K562 (cell line): ENCODE results near the gene ATF4. TPM values are rescaled to one million over a fixed set of nuclear protein-coding genes. Genes with fewer than 3 reads are reported as not detected.
A peak's percentile ranks its signal among the peaks of the same experiment; 100 is the strongest.

ENCODE experiments used
- ELF2 ChIP-seq: fragments of 250-450 bp; sonication (Bioruptor Pico); IDR thresholded peaks from 2 replicates; pipeline ENCODE4 v1.5.0; 2021; ENCODE audit warnings: mild to moderate bottlenecking
- HNRNPLL ChIP-seq: fragments of 200-400 bp; formaldehyde crosslinking; IDR thresholded peaks from 2 replicates; pipeline ENCODE4 v1.6.1; 2017; ENCODE audit warnings: low read length, low read depth, mild to moderate bottlenecking; ENCODE audit not compliant: poor library complexity, severe bottlenecking
- KLF6 ChIP-seq: fragments of 250-450 bp; sonication (Bioruptor Pico); IDR thresholded peaks from 2 replicates; pipeline ENCODE4 v1.4.0; 2020; ENCODE audit warnings: mild to moderate bottlenecking, moderate library complexity, borderline replicate concordance
- MED1 ChIP-seq: sonication (generic); formaldehyde crosslinking; IDR thresholded peaks from 2 replicates; pipeline ENCODE4 v1.8.1; 2023; ENCODE audit warnings: missing genetic modification reagents, borderline replicate concordance
- MXI1 ChIP-seq: IDR thresholded peaks from 2 replicates; pipeline ENCODE4 v1.6.1; 2011; ENCODE audit warnings: low read depth, mild to moderate bottlenecking, improper control_type of control experiment, low read length
- NFYB ChIP-seq: IDR thresholded peaks from 2 replicates; pipeline ENCODE4 v1.6.1; 2011; ENCODE audit warnings: mild to moderate bottlenecking, moderate library complexity; ENCODE audit not compliant: insufficient read length; ENCODE audit errors: extremely low read depth
- NR4A1 ChIP-seq, 2 experiments: fragments of 250-450 bp in 1 of 2; fragments of 450-650 bp in 1 of 2; sonication (Bioruptor Pico) in 1 of 2; IDR thresholded peaks; 2 replicates each; pipeline versions ENCODE4 v1.4.0 to v1.6.1; 2016 to 2020; ENCODE audit warnings: mild to moderate bottlenecking in 2 of 2, missing compliant biosample characterization in 1 of 2, missing genetic modification characterization in 1 of 2, moderate library complexity in 1 of 2
- POLR2A ChIP-seq: fragments of 450-650 bp; conservative IDR thresholded peaks from 2 replicates; pipeline ENCODE4 v1.6.1; 2016
- PRMT5 ChIP-seq: sonication (generic); formaldehyde crosslinking; IDR thresholded peaks from 2 replicates; pipeline ENCODE4 v1.5.0; 2020; ENCODE audit warnings: missing genetic modification reagents
- RBM34 ChIP-seq: fragments of 200-400 bp; formaldehyde crosslinking; IDR thresholded peaks from 2 replicates; pipeline ENCODE4 v1.6.1; 2018; ENCODE audit warnings: low read length, borderline replicate concordance; ENCODE audit not compliant: insufficient read depth
- ZNF133 ChIP-seq: fragments of 250-450 bp; sonication (Bioruptor Pico); IDR thresholded peaks from 2 replicates; pipeline ENCODE4 v1.4.0; 2020; ENCODE audit warnings: mild to moderate bottlenecking
- ZNF140 ChIP-seq: fragments of 250-450 bp; sonication (Bioruptor Pico); IDR thresholded peaks from 2 replicates; pipeline ENCODE4 v1.8.0; 2021; ENCODE audit warnings: moderate library complexity, mild to moderate bottlenecking, inconsistent platforms
- ZNF217 ChIP-seq: sonication (generic); formaldehyde crosslinking; IDR thresholded peaks from 2 replicates; pipeline ENCODE4 v1.8.0; 2022; ENCODE audit warnings: mild to moderate bottlenecking, missing genetic modification reagents
- ZNF586 ChIP-seq: fragments of 450-650 bp; formaldehyde crosslinking; conservative IDR thresholded peaks from 2 replicates; pipeline ENCODE4 v1.4.0; 2020; ENCODE audit warnings: mild to moderate bottlenecking, moderate library complexity
- polyA plus RNA-seq, 8 experiments: library from polyadenylated mRNA; depleted of rRNA in 4 of 8; stranded (reverse) in 5 of 8; unstranded in 3 of 8; fragments of >200 nt; fragmentation: Nextera tagmentation in 2 of 8; fragmentation: Illumina TruSeq in 1 of 8; extraction: Ambion mirVana in 2 of 8; extraction: Trizol in 1 of 8; gene quantifications; 2 replicates each; pipeline versions ENCODE4 v1.2.1 to v1.2.3, GENCODE V29; 2011 to 2014; ENCODE audit warnings: inconsistent platforms in 1 of 8, missing spikeins in 1 of 8
- total RNA-seq, 7 experiments: library from RNA; depleted of rRNA in 6 of 7; stranded (reverse); fragments of >200 nt in 6 of 7; fragmentation: Illumina TruSeq in 2 of 7; extraction: Trizol in 2 of 7; gene quantifications; 2 replicates each; pipeline versions ENCODE4 v1.2.1 to v1.2.3, GENCODE V29; 2011 to 2021; ENCODE audit warnings: low replicate concordance in 1 of 7
- TF ChIP-seq, protein P1 (sequence below): fragments of 450-650 bp; formaldehyde crosslinking; IDR thresholded peaks from 2 replicates; pipeline ENCODE4 v1.4.0; 2020; ENCODE audit warnings: mild to moderate bottlenecking, moderate library complexity
- TF ChIP-seq, protein P2 (sequence below), 2 experiments: fragments of 450-650 bp; IDR thresholded peaks; 2 replicates each; pipeline ENCODE4 v1.6.1; 2016
- TF ChIP-seq, protein P3 (sequence below), 3 experiments: fragments of 200-800 bp in 1 of 3; fragments of 250-450 bp in 1 of 3; fragments of 450-650 bp in 1 of 3; sonication (Bioruptor Pico) in 1 of 3; sonication (Bioruptor generic) in 1 of 3; formaldehyde crosslinking in 1 of 3; IDR thresholded peaks; 2 replicates each; pipeline versions ENCODE4 v1.6.1 to v1.8.0; 2016 to 2022; ENCODE audit warnings: mild to moderate bottlenecking in 2 of 3, missing genetic modification characterization in 2 of 3, missing compliant biosample characterization in 1 of 3, moderate library complexity in 1 of 3
- TF ChIP-seq, protein P4 (sequence below): IDR thresholded peaks from 2 replicates; pipeline ENCODE4 v1.6.1; 2011; ENCODE audit warnings: borderline replicate concordance, low read depth, mild to moderate bottlenecking, moderate library complexity, low read length; ENCODE audit not compliant: insufficient read depth, poor library complexity, severe bottlenecking

The ATF4 gene
- total and polyA plus RNA-seq, 9 of the 15 experiments (the other 6 are each of a cell fraction or from before 2014, with no cell fraction given), result 93.1 to 723 (median 355) TPM

DNA sequence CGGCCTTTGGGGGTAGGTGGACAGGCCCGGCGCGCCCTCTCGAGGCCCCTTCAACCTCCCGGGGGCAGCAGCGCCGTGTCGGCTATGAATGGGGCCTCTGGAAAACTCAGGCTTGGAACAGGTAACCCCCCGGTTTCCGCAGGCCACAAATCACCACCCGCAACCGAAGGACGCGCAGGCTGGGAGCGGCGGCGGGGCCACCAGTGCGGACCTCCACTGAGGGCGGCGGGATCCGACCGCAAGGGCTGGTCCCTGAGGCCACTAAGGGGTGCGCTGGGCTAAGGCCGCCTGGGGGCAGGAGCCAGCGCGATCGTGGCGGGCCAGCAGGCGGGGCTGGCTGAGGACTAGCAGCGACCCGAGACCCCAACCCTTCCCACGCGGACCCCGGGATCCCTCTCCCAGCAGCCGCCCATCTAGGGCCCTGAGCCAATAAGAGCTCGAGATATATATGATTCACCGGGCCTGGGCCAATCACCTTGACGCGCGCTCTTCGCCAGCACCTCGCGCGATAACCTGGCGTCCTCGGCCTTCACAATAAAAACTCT, 609 bp upstream of the ATF4 start (continued):
- TF ChIP-seq, protein P1, sequence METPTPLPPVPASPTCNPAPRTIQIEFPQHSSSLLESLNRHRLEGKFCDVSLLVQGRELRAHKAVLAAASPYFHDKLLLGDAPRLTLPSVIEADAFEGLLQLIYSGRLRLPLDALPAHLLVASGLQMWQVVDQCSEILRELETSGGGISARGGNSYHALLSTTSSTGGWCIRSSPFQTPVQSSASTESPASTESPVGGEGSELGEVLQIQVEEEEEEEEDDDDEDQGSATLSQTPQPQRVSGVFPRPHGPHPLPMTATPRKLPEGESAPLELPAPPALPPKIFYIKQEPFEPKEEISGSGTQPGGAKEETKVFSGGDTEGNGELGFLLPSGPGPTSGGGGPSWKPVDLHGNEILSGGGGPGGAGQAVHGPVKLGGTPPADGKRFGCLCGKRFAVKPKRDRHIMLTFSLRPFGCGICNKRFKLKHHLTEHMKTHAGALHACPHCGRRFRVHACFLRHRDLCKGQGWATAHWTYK (CRISPR knock-in tag), result no peak
- TF ChIP-seq ELF2 (CRISPR knock-in tag) (no peak), PRMT5 (no peak), HNRNPLL (peak; percentile 11), NFYB (peak; percentile 77), ZNF133 (no peak), ZNF217 (CRISPR knock-in tag) (no peak), ZNF586 (no peak), POLR2A (no peak; the same call in 1 of the 2 replicates), MXI1 (no peak), MED1 (CRISPR knock-in tag) (no peak), NR4A1 (CRISPR knock-in tag; IDR thresholded peaks at IDR 0.05) (no peak), NR4A1 (tag; IDR thresholded peaks at IDR 0.05) (no peak), ZNF140 (no peak), RBM34 (no peak), KLF6 (no peak)
- TF ChIP-seq, protein P2, sequence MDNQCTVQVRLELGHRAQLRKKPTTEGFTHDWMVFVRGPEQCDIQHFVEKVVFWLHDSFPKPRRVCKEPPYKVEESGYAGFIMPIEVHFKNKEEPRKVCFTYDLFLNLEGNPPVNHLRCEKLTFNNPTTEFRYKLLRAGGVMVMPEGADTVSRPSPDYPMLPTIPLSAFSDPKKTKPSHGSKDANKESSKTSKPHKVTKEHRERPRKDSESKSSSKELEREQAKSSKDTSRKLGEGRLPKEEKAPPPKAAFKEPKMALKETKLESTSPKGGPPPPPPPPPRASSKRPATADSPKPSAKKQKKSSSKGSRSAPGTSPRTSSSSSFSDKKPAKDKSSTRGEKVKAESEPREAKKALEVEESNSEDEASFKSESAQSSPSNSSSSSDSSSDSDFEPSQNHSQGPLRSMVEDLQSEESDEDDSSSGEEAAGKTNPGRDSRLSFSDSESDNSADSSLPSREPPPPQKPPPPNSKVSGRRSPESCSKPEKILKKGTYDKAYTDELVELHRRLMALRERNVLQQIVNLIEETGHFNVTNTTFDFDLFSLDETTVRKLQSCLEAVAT (IDR thresholded peaks at IDR 0.05), result no peak
- TF ChIP-seq, protein P3, sequence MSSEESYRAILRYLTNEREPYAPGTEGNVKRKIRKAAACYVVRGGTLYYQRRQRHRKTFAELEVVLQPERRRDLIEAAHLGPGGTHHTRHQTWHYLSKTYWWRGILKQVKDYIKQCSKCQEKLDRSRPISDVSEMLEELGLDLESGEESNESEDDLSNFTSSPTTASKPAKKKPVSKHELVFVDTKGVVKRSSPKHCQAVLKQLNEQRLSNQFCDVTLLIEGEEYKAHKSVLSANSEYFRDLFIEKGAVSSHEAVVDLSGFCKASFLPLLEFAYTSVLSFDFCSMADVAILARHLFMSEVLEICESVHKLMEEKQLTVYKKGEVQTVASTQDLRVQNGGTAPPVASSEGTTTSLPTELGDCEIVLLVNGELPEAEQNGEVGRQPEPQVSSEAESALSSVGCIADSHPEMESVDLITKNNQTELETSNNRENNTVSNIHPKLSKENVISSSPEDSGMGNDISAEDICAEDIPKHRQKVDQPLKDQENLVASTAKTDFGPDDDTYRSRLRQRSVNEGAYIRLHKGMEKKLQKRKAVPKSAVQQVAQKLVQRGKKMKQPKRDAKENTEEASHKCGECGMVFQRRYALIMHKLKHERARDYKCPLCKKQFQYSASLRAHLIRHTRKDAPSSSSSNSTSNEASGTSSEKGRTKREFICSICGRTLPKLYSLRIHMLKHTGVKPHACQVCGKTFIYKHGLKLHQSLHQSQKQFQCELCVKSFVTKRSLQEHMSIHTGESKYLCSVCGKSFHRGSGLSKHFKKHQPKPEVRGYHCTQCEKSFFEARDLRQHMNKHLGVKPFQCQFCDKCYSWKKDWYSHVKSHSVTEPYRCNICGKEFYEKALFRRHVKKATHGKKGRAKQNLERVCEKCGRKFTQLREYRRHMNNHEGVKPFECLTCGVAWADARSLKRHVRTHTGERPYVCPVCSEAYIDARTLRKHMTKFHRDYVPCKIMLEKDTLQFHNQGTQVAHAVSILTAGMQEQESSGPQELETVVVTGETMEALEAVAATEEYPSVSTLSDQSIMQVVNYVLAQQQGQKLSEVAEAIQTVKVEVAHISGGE (CRISPR knock-in tag; IDR thresholded peaks at IDR 0.05), result no peak
- TF ChIP-seq, protein P4, sequence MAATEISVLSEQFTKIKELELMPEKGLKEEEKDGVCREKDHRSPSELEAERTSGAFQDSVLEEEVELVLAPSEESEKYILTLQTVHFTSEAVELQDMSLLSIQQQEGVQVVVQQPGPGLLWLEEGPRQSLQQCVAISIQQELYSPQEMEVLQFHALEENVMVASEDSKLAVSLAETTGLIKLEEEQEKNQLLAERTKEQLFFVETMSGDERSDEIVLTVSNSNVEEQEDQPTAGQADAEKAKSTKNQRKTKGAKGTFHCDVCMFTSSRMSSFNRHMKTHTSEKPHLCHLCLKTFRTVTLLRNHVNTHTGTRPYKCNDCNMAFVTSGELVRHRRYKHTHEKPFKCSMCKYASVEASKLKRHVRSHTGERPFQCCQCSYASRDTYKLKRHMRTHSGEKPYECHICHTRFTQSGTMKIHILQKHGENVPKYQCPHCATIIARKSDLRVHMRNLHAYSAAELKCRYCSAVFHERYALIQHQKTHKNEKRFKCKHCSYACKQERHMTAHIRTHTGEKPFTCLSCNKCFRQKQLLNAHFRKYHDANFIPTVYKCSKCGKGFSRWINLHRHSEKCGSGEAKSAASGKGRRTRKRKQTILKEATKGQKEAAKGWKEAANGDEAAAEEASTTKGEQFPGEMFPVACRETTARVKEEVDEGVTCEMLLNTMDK, result no peak
